H1 (cell line): ENCODE results near the gene CYSRT1. TPM values are rescaled to one million over a fixed set of nuclear protein-coding genes. Genes with fewer than 3 reads are reported as not detected.
A peak's percentile ranks its signal among the peaks of the same experiment; 100 is the strongest.

Experiments
- BACH1 ChIP-seq: IDR thresholded peaks from 2 replicates; pipeline ENCODE4 v1.6.1; 2012; ENCODE audit warnings: low read length, improper control_type of control experiment
- BCL11A ChIP-seq, 2 experiments: IDR thresholded peaks; one replicate each; pipeline ENCODE4 v1.6.1; 2011; ENCODE audit warnings: low read depth in 2 of 2, low read length in 2 of 2, mild to moderate bottlenecking in 2 of 2
- CBX5 ChIP-seq: fragments of 300-800, 300-1000 bp; sonication (generic); IDR thresholded peaks from 2 replicates; pipeline ENCODE4 v1.7.1; 2016; ENCODE audit warnings: antibody characterized with exemption, low read length, low read depth
- CREB1 ChIP-seq: IDR thresholded peaks from 2 replicates; pipeline ENCODE4 v1.6.1; 2012; ENCODE audit warnings: inconsistent platforms
- CTBP2 ChIP-seq: IDR thresholded peaks from 2 replicates; pipeline ENCODE4 v1.7.0; 2011; ENCODE audit warnings: borderline replicate concordance, mild to moderate bottlenecking, moderate library complexity, mixed read lengths, low read length; ENCODE audit not compliant: insufficient read depth, insufficient read length
- HDAC2 ChIP-seq, 2 experiments: fragments of 300-600 bp in 1 of 2; sonication (generic) in 1 of 2; IDR thresholded peaks; 2 replicates each; pipeline ENCODE4 v1.6.1; 2011 to 2012; ENCODE audit warnings: low read depth in 2 of 2, low read length in 2 of 2, mild to moderate bottlenecking in 2 of 2, moderate library complexity in 2 of 2, borderline replicate concordance in 1 of 2, inconsistent platforms in 1 of 2
- JUN ChIP-seq: IDR thresholded peaks from 2 replicates; pipeline ENCODE4 v1.6.1; 2011; ENCODE audit warnings: low read depth, mild to moderate bottlenecking, improper control_type of control experiment, low read length
- JUND ChIP-seq: IDR thresholded peaks from 2 replicates; pipeline ENCODE4 v1.6.1; 2011; ENCODE audit warnings: mild to moderate bottlenecking, improper control_type of control experiment, low read length
- KDM5A ChIP-seq: fragments of 200-600 bp; IDR thresholded peaks from 2 replicates; pipeline ENCODE4 v1.7.1; 2012; ENCODE audit warnings: mild to moderate bottlenecking, low read length, inconsistent platforms, mixed read lengths
- PHF8 ChIP-seq: fragments of 200-600 bp; sonication (generic); conservative IDR thresholded peaks from 2 replicates; pipeline ENCODE4 v1.7.1; 2012; ENCODE audit warnings: low read depth, mild to moderate bottlenecking, inconsistent platforms, low read length, moderate library complexity
- POLR2A ChIP-seq, 2 experiments: IDR thresholded peaks; 1 replicate in 1 of 2; 2 replicates in 1 of 2; pipeline ENCODE4 v1.6.1; 2011; ENCODE audit warnings: low read depth in 2 of 2, low read length in 2 of 2, mild to moderate bottlenecking in 2 of 2; ENCODE audit errors: control extremely low read depth in 1 of 2
- RAD21 ChIP-seq, 2 experiments: IDR thresholded peaks in 1 of 2; conservative IDR thresholded peaks in 1 of 2; 2 replicates each; pipeline ENCODE4 v1.6.1; 2011; ENCODE audit warnings: low read depth in 2 of 2, low read length in 2 of 2, improper control_type of control experiment in 1 of 2, inconsistent platforms in 1 of 2, mild to moderate bottlenecking in 1 of 2, moderate library complexity in 1 of 2
- RFX5 ChIP-seq: IDR thresholded peaks from 2 replicates; pipeline ENCODE4 v1.6.1; 2011; ENCODE audit warnings: low read depth, low read length, improper control_type of control experiment, borderline replicate concordance
- RXRA ChIP-seq: IDR thresholded peaks from 2 replicates; pipeline ENCODE4 v1.6.1; 2011; ENCODE audit warnings: low read depth, mild to moderate bottlenecking, low read length, moderate library complexity; ENCODE audit not compliant: insufficient read depth
- SIN3A ChIP-seq, 2 experiments: IDR thresholded peaks in 1 of 2; conservative IDR thresholded peaks in 1 of 2; 2 replicates each; pipeline ENCODE4 v1.6.1; 2011 to 2012; ENCODE audit warnings: low read length in 2 of 2, improper control_type of control experiment in 1 of 2, low read depth in 1 of 2, mild to moderate bottlenecking in 1 of 2
- polyA plus RNA-seq, 7 experiments: library from polyadenylated mRNA; depleted of rRNA in 3 of 7; stranded (reverse) in 5 of 7; unstranded in 2 of 7; fragments of >200 nt in 5 of 7; fragments of 200-250 nt in 2 of 7; gene quantifications; 1 replicate in 5 of 7; 2 replicates in 1 of 7; 4 replicates in 1 of 7; pipeline versions ENCODE4 v1.2.1 to v1.2.3, GENCODE V29; 2011 to 2013; ENCODE audit warnings: missing spikeins in 2 of 7, mixed read lengths in 2 of 7
- total RNA-seq: library from RNA; stranded (reverse); fragmentation: NEBNext Ultra II Directional; extraction: Animal tissue kit (Norgen Biotek cat#: 25700); gene quantifications from 2 replicates; pipeline ENCODE4 v1.2.1, GENCODE V29; 2021
- TF ChIP-seq, protein P1 (sequence below): IDR thresholded peaks from 2 replicates; pipeline ENCODE4 v1.6.1; 2011; ENCODE audit warnings: low read length, improper control_type of control experiment
- TF ChIP-seq, protein P2 (sequence below), 3 experiments: IDR thresholded peaks; 1 replicate in 2 of 3; 2 replicates in 1 of 3; pipeline versions ENCODE4 v1.5.1 to v1.6.1; 2011; ENCODE audit warnings: low read length in 3 of 3, mild to moderate bottlenecking in 3 of 3, inconsistent platforms in 2 of 3, low read depth in 1 of 3, moderate library complexity in 1 of 3; ENCODE audit not compliant: insufficient read depth in 1 of 3; ENCODE audit errors: control extremely low read depth in 1 of 3
- TF ChIP-seq, protein P3 (sequence below): IDR thresholded peaks from 2 replicates; pipeline ENCODE4 v1.6.1; 2011; ENCODE audit warnings: low read depth, mild to moderate bottlenecking, low read length; ENCODE audit not compliant: insufficient read depth

CYSRT1 gene
- total and polyA plus RNA-seq, 2 of the 8 experiments (the other 6 are each of a cell fraction or from before 2014, with no cell fraction given) = 1.0 to 6.5 TPM

DNA sequence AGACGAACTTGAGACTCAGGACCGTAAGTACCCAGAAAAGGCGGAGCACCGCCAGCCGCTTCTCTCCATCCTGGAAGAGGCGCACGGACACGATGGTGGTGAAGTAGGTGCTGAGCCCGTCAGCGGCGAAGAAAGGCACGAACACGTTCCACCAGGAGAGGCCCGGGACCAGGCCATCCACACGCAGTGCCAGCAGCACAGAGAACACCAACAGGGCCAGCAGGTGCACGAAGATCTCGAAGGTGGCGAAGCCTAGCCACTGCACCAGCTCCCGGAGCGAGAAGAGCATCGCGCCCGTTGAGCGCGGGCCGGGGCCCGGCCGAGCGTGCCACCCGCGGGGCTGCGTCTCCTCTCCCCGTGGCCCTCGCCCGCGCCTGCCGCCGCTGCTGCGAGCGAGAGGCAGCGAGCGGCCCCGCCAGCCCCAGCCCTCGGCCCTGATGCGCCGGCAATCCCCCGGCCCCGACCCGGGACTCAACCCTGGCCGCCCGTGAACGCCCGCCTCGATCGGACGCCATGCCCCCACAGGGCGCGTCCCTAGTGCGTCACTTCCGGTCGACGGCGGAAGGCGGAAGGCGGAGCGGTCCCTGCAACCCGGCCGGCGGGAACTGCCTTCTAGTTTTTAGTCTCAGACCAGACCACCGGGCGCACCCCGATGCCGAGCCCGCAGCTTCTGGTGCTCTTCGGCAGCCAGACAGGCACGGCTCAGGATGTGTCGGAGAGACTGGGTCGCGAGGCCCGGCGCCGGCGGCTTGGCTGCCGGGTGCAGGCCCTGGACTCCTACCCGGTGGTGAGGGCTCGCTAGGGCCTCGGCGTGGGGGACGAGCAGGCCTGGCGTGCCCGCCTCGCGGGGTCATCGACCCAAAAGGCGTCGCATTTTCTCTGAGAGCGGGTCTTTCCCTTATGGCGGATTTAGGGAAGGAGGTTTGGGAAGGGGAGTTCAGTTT lies 19.6 kb upstream of the CYSRT1 start, which contains the start of the genes NDOR1 and TMEM203 (continued):
- TF ChIP-seq, protein P1, sequence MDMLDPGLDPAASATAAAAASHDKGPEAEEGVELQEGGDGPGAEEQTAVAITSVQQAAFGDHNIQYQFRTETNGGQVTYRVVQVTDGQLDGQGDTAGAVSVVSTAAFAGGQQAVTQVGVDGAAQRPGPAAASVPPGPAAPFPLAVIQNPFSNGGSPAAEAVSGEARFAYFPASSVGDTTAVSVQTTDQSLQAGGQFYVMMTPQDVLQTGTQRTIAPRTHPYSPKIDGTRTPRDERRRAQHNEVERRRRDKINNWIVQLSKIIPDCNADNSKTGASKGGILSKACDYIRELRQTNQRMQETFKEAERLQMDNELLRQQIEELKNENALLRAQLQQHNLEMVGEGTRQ = no peak
- TF ChIP-seq, protein P2, sequence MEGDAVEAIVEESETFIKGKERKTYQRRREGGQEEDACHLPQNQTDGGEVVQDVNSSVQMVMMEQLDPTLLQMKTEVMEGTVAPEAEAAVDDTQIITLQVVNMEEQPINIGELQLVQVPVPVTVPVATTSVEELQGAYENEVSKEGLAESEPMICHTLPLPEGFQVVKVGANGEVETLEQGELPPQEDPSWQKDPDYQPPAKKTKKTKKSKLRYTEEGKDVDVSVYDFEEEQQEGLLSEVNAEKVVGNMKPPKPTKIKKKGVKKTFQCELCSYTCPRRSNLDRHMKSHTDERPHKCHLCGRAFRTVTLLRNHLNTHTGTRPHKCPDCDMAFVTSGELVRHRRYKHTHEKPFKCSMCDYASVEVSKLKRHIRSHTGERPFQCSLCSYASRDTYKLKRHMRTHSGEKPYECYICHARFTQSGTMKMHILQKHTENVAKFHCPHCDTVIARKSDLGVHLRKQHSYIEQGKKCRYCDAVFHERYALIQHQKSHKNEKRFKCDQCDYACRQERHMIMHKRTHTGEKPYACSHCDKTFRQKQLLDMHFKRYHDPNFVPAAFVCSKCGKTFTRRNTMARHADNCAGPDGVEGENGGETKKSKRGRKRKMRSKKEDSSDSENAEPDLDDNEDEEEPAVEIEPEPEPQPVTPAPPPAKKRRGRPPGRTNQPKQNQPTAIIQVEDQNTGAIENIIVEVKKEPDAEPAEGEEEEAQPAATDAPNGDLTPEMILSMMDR (IDR thresholded peaks at IDR 0.05; ENCODE audit: control extremely low read depth in 1 of 3, insufficient read depth in 1 of 3, low read depth in 1 of 3, low read length in 3 of 3) = no peak
- TF ChIP-seq CBX5 (no peak), PHF8 (peak; percentile 93), RAD21 (IDR thresholded peaks at IDR 0.05 in 1 of 2, conservative IDR thresholded peaks at IDR 0.05 in 1 of 2; ENCODE audit: low read depth in 2 of 2, low read length in 2 of 2) (no peak), SIN3A (conservative IDR thresholded peaks at IDR 0.05 in 1 of 2, IDR thresholded peaks at IDR 0.05 in 1 of 2; ENCODE audit: low read depth in 1 of 2, low read length in 2 of 2) (peak; percentile 92 to 93; a peak in 3 of 4 replicates), HDAC2 (IDR thresholded peaks at IDR 0.05; ENCODE audit: borderline replicate concordance in 1 of 2, low read depth in 2 of 2, low read length in 2 of 2) (0 out of 4 replicates have a peak, but pooled peaks of 1 of the 2 experiments have one; percentile 80), JUN (no peak), BCL11A (IDR thresholded peaks at IDR 0.05; ENCODE audit: low read depth in 2 of 2, low read length in 2 of 2) (no peak), RXRA (no peak), JUND (peak; percentile 28; the same call in 1 of the 2 replicates), BACH1 (no peak), CTBP2 (no peak), KDM5A (peak; percentile 97), CREB1 (peak; percentile 97), RFX5 (no peak), POLR2A (IDR thresholded peaks at IDR 0.05; ENCODE audit: control extremely low read depth in 1 of 2, low read depth in 2 of 2, low read length in 2 of 2) (peak in 1 of 2 experiments; percentile 94; a peak in 2 of 3 replicates)
- TF ChIP-seq, protein P3, sequence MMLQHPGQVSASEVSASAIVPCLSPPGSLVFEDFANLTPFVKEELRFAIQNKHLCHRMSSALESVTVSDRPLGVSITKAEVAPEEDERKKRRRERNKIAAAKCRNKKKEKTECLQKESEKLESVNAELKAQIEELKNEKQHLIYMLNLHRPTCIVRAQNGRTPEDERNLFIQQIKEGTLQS = peak; percentile 86
